H1 (cell line): ENCODE measurements around the gene WDR7. TPM values are rescaled to one million over a fixed set of nuclear protein-coding genes. Genes with fewer than 3 reads are reported as not detected.

Experiments
- CTCF ChIA-PET: fragments of 300-600 bp; sonication (Branson Sonifier 250); formaldehyde crosslinking; loops from one replicate; lab custom pipeline; 2021; ENCODE audit not compliant: partially characterized antibody; lab: Charles Lee
- POLR2A ChIA-PET: fragments of 300-600 bp; sonication (Branson Sonifier 250); formaldehyde crosslinking; loops from one replicate; lab custom pipeline; 2021; ENCODE audit warnings: inconsistent platforms; ENCODE audit not compliant: partially characterized antibody; lab: Charles Lee
- DNase-seq, 2 experiments: peaks; one replicate each; pipeline versions ENCODE4 v3.0.0 to v3.0.0-alpha.2; 2010 to 2022; ENCODE audit warnings: low spot score in 2 of 2, low read depth in 1 of 2, mixed read lengths in 1 of 2
- FAIRE-seq: peaks from 2 replicates; lab custom pipeline; 2011; peaks lifted over from hg19 to GRCh38; lab: Jason Lieb, UNC
- H2AFZ ChIP-seq: 2 replicates; pipeline ENCODE4 v1.8.1; 2012; ENCODE audit warnings: low read length, inconsistent platforms
- H2AK5ac ChIP-seq: 2 replicates; pipeline ENCODE4 v1.6.1; 2013; ENCODE audit warnings: low read depth, low read length
- H2BK120ac ChIP-seq: replicated peaks from 2 replicates; pipeline ENCODE3; 2013; ENCODE audit warnings: low read depth, low read length, inconsistent platforms
- H2BK12ac ChIP-seq: 2 replicates; pipeline ENCODE4 v1.6.1; 2013; ENCODE audit warnings: low read depth, low read length
- H2BK15ac ChIP-seq: 2 replicates; pipeline ENCODE4 v1.6.1; 2013; ENCODE audit warnings: low read length
- H2BK20ac ChIP-seq: 2 replicates; pipeline ENCODE4 v1.6.1; 2013; ENCODE audit warnings: low read length
- H2BK5ac ChIP-seq: 2 replicates; pipeline ENCODE4 v1.6.1; 2013; ENCODE audit warnings: low read depth, low read length
- H3K14ac ChIP-seq: 2 replicates; pipeline ENCODE4 v1.6.1; 2013; ENCODE audit warnings: inconsistent platforms; ENCODE audit not compliant: insufficient read length
- H3K18ac ChIP-seq: 2 replicates; pipeline ENCODE4 v1.6.1; 2013; ENCODE audit warnings: low read length; ENCODE audit errors: extremely low read depth
- H3K23ac ChIP-seq: 2 replicates; pipeline ENCODE4 v1.6.1; 2013; ENCODE audit warnings: inconsistent platforms; ENCODE audit not compliant: insufficient read length
- H3K23me2 ChIP-seq: 2 replicates; pipeline ENCODE4 v1.6.1; 2013; ENCODE audit warnings: low read depth, low read length
- H3K27ac ChIP-seq: 2 replicates; pipeline ENCODE4 v1.6.1; 2011; ENCODE audit warnings: low read depth, low read length, inconsistent platforms
- H3K27me3 ChIP-seq, 4 experiments: replicated peaks in 1 of 4; 1 replicate in 1 of 4; 2 replicates in 3 of 4; pipeline versions ENCODE4 v1.6.1 to v1.8.1; 2011 to 2013; ENCODE audit warnings: low read length in 3 of 4, mild to moderate bottlenecking in 3 of 4, inconsistent platforms in 2 of 4, mixed read lengths in 2 of 4, moderate library complexity in 1 of 4; ENCODE audit not compliant: control insufficient read depth in 3 of 4, insufficient read depth in 3 of 4; ENCODE audit errors: extremely low read depth in 1 of 4
- H3K36me3 ChIP-seq, 4 experiments: 2 replicates each; pipeline versions ENCODE4 v1.6.1 to v1.8.1; 2011 to 2013; ENCODE audit warnings: mild to moderate bottlenecking in 4 of 4, low read length in 3 of 4, moderate library complexity in 2 of 4, control low read depth in 1 of 4, inconsistent platforms in 1 of 4; ENCODE audit not compliant: insufficient read depth in 4 of 4, control insufficient read depth in 2 of 4
- H3K4ac ChIP-seq: replicated peaks from 2 replicates; pipeline ENCODE3; 2013; ENCODE audit warnings: low read length, low read depth, mixed read lengths, inconsistent platforms; ENCODE audit not compliant: insufficient read length
- H3K4me1 ChIP-seq, 4 experiments: replicated peaks in 1 of 4; 1 replicate in 1 of 4; 2 replicates in 3 of 4; pipeline versions ENCODE4 v1.6.1 to v1.8.1; 2011 to 2013; ENCODE audit warnings: low read length in 3 of 4, inconsistent platforms in 2 of 4, mixed read lengths in 1 of 4; ENCODE audit not compliant: insufficient read depth in 4 of 4, control insufficient read depth in 3 of 4
- H3K4me2 ChIP-seq, 2 experiments: 2 replicates each; pipeline versions ENCODE4 v1.6.1 to v1.8.1; 2011 to 2013; ENCODE audit warnings: low read depth in 2 of 2, low read length in 2 of 2, control low read depth in 1 of 2, inconsistent platforms in 1 of 2, mild to moderate bottlenecking in 1 of 2; ENCODE audit not compliant: insufficient read depth in 1 of 2
- H3K4me3 ChIP-seq, 4 experiments: fragments of 200-600, 300-600 bp in 1 of 4; sonication (generic), shearing (Covaris generic), sonication (Bioruptor Twin) in 1 of 4; 2 replicates each; pipeline versions ENCODE4 v1.5.1 to v1.8.1; 2011 to 2016; ENCODE audit warnings: low read length in 4 of 4, low read depth in 3 of 4, control low read depth in 2 of 4, inconsistent platforms in 2 of 4, mild to moderate bottlenecking in 2 of 4, mixed read lengths in 1 of 4, moderate library complexity in 1 of 4; ENCODE audit not compliant: insufficient read depth in 2 of 4; ENCODE audit errors: extremely low read depth in 1 of 4
- H3K56ac ChIP-seq: replicated peaks from 2 replicates; pipeline ENCODE3; 2013; ENCODE audit warnings: low read depth, mild to moderate bottlenecking, mixed read lengths, low read length, inconsistent platforms; ENCODE audit not compliant: insufficient read length
- H3K79me1 ChIP-seq: 2 replicates; pipeline ENCODE4 v1.6.1; 2013; ENCODE audit warnings: low read depth, low read length, control low read depth
- H3K79me2 ChIP-seq, 2 experiments: 2 replicates each; pipeline versions ENCODE4 v1.6.1 to v1.8.1; 2012 to 2013; ENCODE audit warnings: low read length in 2 of 2, mild to moderate bottlenecking in 2 of 2, inconsistent platforms in 1 of 2; ENCODE audit not compliant: insufficient read depth in 2 of 2, control insufficient read depth in 1 of 2
- H3K9ac ChIP-seq, 4 experiments: replicated peaks in 1 of 4; 1 replicate in 1 of 4; 2 replicates in 3 of 4; pipeline versions ENCODE4 v1.6.1 to v1.8.1; 2011 to 2013; ENCODE audit warnings: low read depth in 3 of 4, low read length in 3 of 4, control low read depth in 2 of 4, mild to moderate bottlenecking in 2 of 4, moderate library complexity in 2 of 4, inconsistent platforms in 1 of 4; ENCODE audit errors: extremely low read depth in 1 of 4
- H3K9me3 ChIP-seq, 2 experiments: 2 replicates each; pipeline versions ENCODE4 v1.6.1 to v1.8.1; 2012 to 2013; ENCODE audit warnings: mild to moderate bottlenecking in 2 of 2, moderate library complexity in 2 of 2, control low read depth in 1 of 2, inconsistent platforms in 1 of 2, low read depth in 1 of 2, low read length in 1 of 2, mixed read lengths in 1 of 2; ENCODE audit not compliant: insufficient read depth in 2 of 2
- H4K20me1 ChIP-seq, 2 experiments: replicated peaks in 1 of 2; 2 replicates each; pipeline versions ENCODE3 to v1.8.1; 2011 to 2013; ENCODE audit warnings: inconsistent platforms in 2 of 2, low read length in 2 of 2, mild to moderate bottlenecking in 1 of 2; ENCODE audit not compliant: insufficient read depth in 2 of 2, control insufficient read depth in 1 of 2
- H4K5ac ChIP-seq: 2 replicates; pipeline ENCODE4 v1.6.1; 2013; ENCODE audit warnings: low read length, low read depth, mixed read lengths, inconsistent platforms; ENCODE audit not compliant: insufficient read length
- H4K8ac ChIP-seq: 2 replicates; pipeline ENCODE4 v1.8.0; 2013; ENCODE audit warnings: mild to moderate bottlenecking, moderate library complexity, low read length, inconsistent platforms; ENCODE audit not compliant: insufficient read depth; ENCODE audit errors: extremely low read depth
- H4K91ac ChIP-seq: replicated peaks from 2 replicates; pipeline ENCODE3; 2013; ENCODE audit warnings: low read length, mixed read lengths, inconsistent platforms; ENCODE audit not compliant: insufficient read length
- NRF1 ChIP-seq: IDR thresholded peaks from 2 replicates; pipeline ENCODE4 v1.6.1; 2011; ENCODE audit warnings: mild to moderate bottlenecking, low read depth, low read length, improper control_type of control experiment
- WGBS, 2 experiments: shearing (Covaris generic) in 1 of 2; methylation state at CpG; one replicate each; pipeline versions ENCODE4 v1.1.6 to v1.1.7; 2013 to 2015; ENCODE audit warnings: low lambda C conversion rate in 2 of 2, mixed read lengths in 2 of 2, inconsistent platforms in 1 of 2, low coverage in 1 of 2, missing lambda C conversion rate in 1 of 2; ENCODE audit not compliant: insufficient replicate concordance in 2 of 2, insufficient coverage in 1 of 2, insufficient read length in 1 of 2; ENCODE audit errors: extremely low coverage in 1 of 2, missing lambda C conversion rate in 1 of 2; 5-methylcytosine and 5-hydroxymethylcytosine counted together
- polyA plus RNA-seq, 7 experiments: library from polyadenylated mRNA; depleted of rRNA in 3 of 7; stranded (reverse) in 5 of 7; unstranded in 2 of 7; fragments of >200 nt in 5 of 7; fragments of 200-250 nt in 2 of 7; gene quantifications; 1 replicate in 5 of 7; 2 replicates in 1 of 7; 4 replicates in 1 of 7; pipeline versions ENCODE4 v1.2.1 to v1.2.3, GENCODE V29; 2011 to 2013; ENCODE audit warnings: missing spikeins in 2 of 7, mixed read lengths in 2 of 7
- total RNA-seq: library from RNA; stranded (reverse); fragmentation: NEBNext Ultra II Directional; extraction: Animal tissue kit (Norgen Biotek cat#: 25700); gene quantifications from 2 replicates; pipeline ENCODE4 v1.2.1, GENCODE V29; 2021
- TF ChIP-seq, protein P1 (sequence below): IDR thresholded peaks from 2 replicates; pipeline ENCODE4 v1.6.1; 2011; ENCODE audit warnings: low read depth, mild to moderate bottlenecking, low read length; ENCODE audit not compliant: insufficient read depth

The WDR7 gene
- total and polyA plus RNA-seq, 2 of the 8 experiments (the other 6 are each of a cell fraction or from before 2014, with no cell fraction given), result 5.5 to 15.2 TPM

DNA sequence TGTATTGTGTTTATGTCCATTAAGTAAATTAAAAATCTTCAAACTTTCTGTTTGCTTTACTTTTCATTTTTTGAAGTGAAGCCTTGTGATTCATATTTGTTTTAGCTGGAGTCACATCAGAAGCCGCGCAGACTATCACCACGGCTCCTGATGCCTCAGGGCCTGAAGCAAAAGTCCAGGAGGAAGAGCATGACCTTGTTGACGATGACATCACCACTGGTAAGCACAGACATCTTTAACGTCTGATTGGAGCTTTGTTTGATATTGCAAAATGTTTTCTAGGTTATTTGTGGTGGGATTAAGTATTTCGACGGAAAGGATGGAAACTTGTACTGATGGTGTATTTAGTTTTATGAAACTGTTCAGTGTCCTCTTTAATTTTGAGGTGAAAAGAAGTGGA lies 164.8 kb downstream of the WDR7 start:
- Histone ChIP-seq H2BK12ac (no peak overlapping the region), H3K4me1 (no peaks in the 10 kb centered on the region), H3K56ac (no peak overlapping the region), H3K23ac (no peak overlapping the region), H3K23me2 (no peaks in the 10 kb centered on the region), H2BK120ac (no peak overlapping the region), H3K36me3 (no peaks in the 10 kb centered on the region), H4K20me1 (no peaks in the 10 kb centered on the region), H3K4me3 (no peak overlapping the region), H2AFZ (no peak overlapping the region), H2BK5ac (no peak overlapping the region), H3K14ac (no peak overlapping the region), H3K9ac (no peak overlapping the region), H2BK20ac (no peak overlapping the region), H3K9me3 (no peaks in the 10 kb centered on the region), H3K27ac (no peak overlapping the region), H3K4ac (no peak overlapping the region), H2BK15ac (no peak overlapping the region), H2AK5ac (no peak overlapping the region), H3K18ac (no peak overlapping the region), H3K79me2 (no peaks in the 10 kb centered on the region), H4K91ac (no peak overlapping the region), H3K4me2 (no peak overlapping the region), H3K79me1 (no peaks in the 10 kb centered on the region), H4K8ac (no peak overlapping the region), H4K5ac (no peak overlapping the region), H3K27me3 (peaks cover 0 to 1% (median 0%) of the 10 kb centered on the region in 4 experiments; a peak in 1 of 7 replicates)
- POLR2A ChIA-PET, result no interaction called here
- 93 to 100% methylated on average over 2 to 7 of the region's 7 CpGs for WGBS, 2 experiments
- FAIRE-seq (no peak), DNase-seq (no peak)
- CTCF ChIA-PET, result interaction anchor here (1.0 kb wide), 1 partner anchor 26 kb away, joined by 5 read pairs; no protein-coding TSS in a partner anchor
- TF ChIP-seq, protein P1, sequence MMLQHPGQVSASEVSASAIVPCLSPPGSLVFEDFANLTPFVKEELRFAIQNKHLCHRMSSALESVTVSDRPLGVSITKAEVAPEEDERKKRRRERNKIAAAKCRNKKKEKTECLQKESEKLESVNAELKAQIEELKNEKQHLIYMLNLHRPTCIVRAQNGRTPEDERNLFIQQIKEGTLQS, result no peak
- no peak for TF ChIP-seq NRF1
